CD4-positive, alpha-beta memory T cell (primary cell): Measurements from ENCODE around the gene SPHK2. TPM values are rescaled to one million over a fixed set of nuclear protein-coding genes. Genes with fewer than 3 reads are reported as not detected.

Experiments
- CTCF ChIA-PET: fragments of 350-600 bp; sonication (Branson Sonifier 250); formaldehyde crosslinking; loops from one replicate; lab custom pipeline; 2021; ENCODE audit warnings: inconsistent platforms; ENCODE audit not compliant: partially characterized antibody; lab: Charles Lee
- POLR2A ChIA-PET: fragments of 350-600 bp; sonication (Branson Sonifier 250); formaldehyde crosslinking; loops from one replicate; lab custom pipeline; 2021; ENCODE audit not compliant: partially characterized antibody; lab: Charles Lee
- DNase-seq, 5 donors: peaks; one replicate each; pipeline versions ENCODE4 v3.0.0 to v3.0.0-alpha.2; 2020 to 2022; ENCODE audit warnings: mixed read lengths in 1 of 5
- H3K27ac ChIP-seq: one replicate; pipeline ENCODE4 v1.7.0; 2013; ENCODE audit warnings: low read depth, low read length
- H3K27me3 ChIP-seq: 2 replicates; pipeline ENCODE4 v1.7.0; 2013; ENCODE audit warnings: mild to moderate bottlenecking, low read length, moderate library complexity; ENCODE audit not compliant: insufficient read depth
- H3K36me3 ChIP-seq: 2 replicates; pipeline ENCODE4 v1.7.0; 2013; ENCODE audit warnings: mild to moderate bottlenecking, low read length, moderate library complexity; ENCODE audit not compliant: insufficient read depth
- H3K4me1 ChIP-seq: 2 replicates; pipeline ENCODE4 v1.7.0; 2013; ENCODE audit warnings: mild to moderate bottlenecking, low read length, moderate library complexity; ENCODE audit not compliant: insufficient read depth
- H3K4me3 ChIP-seq, 2 donors: one replicate each; pipeline ENCODE4 v1.7.0; 2013; ENCODE audit warnings: low read length in 2 of 2, mild to moderate bottlenecking in 1 of 2
- H3K9me3 ChIP-seq, 2 donors: one replicate each; pipeline ENCODE4 v1.7.0; 2013; ENCODE audit warnings: low read length in 2 of 2, control low read depth in 1 of 2; ENCODE audit not compliant: control insufficient read depth in 1 of 2
- H3K27ac Mint-ChIP-seq, 7 donors: one replicate each; pipeline ENCODE4 v1.8.0; 2020 to 2021; ENCODE audit warnings: mixed read lengths in 7 of 7, mild to moderate bottlenecking in 6 of 7, inconsistent platforms in 3 of 7, moderate library complexity in 3 of 7
- H3K27me3 Mint-ChIP-seq, 2 donors: one replicate each; pipeline ENCODE4 v1.8.0; 2020 to 2021; ENCODE audit warnings: mixed read lengths in 2 of 2
- H3K36me3 Mint-ChIP-seq, 2 donors: one replicate each; pipeline ENCODE4 v1.8.0; 2020 to 2021; ENCODE audit warnings: mixed read lengths in 2 of 2, inconsistent platforms in 1 of 2, mild to moderate bottlenecking in 1 of 2
- H3K4me1 Mint-ChIP-seq, 4 donors: one replicate each; pipeline ENCODE4 v1.8.0; 2020 to 2021; ENCODE audit warnings: mixed read lengths in 4 of 4, mild to moderate bottlenecking in 1 of 4
- H3K4me3 Mint-ChIP-seq, 8 donors: one replicate each; pipeline ENCODE4 v1.8.0; 2020 to 2021; ENCODE audit warnings: mixed read lengths in 8 of 8, mild to moderate bottlenecking in 7 of 8, moderate library complexity in 6 of 8, inconsistent platforms in 3 of 8
- H3K9me3 Mint-ChIP-seq, 8 donors: one replicate each; pipeline ENCODE4 v1.8.0; 2020 to 2021; ENCODE audit warnings: mixed read lengths in 8 of 8, mild to moderate bottlenecking in 5 of 8, inconsistent platforms in 3 of 8, moderate library complexity in 1 of 8
- intact Hi-C: fragments of 100-400 bp; cut with micrococcal nuclease; formaldehyde crosslinking; loops from one replicate; pipeline ENCODE4 v1.15.1; 2023
- polyA plus RNA-seq, 2 donors: library from polyadenylated mRNA; unstranded; fragments of 300-500 nt; fragmentation: Illumina TruSeq; gene quantifications; one replicate each; pipeline ENCODE4 v1.2.3, GENCODE V29; 2021
- total RNA-seq, 2 experiments: library from RNA; stranded (reverse); gene quantifications; one replicate each; pipeline ENCODE4 v1.2.3, GENCODE V29; 2021

The SPHK2 gene
- total and polyA plus RNA-seq, 4 experiments from 2014 or later, result 6.0 to 29.1 (median 16.7) TPM

- Histone ChIP-seq H3K36me3 (peaks cover 35% of the 10 kb centered on the region), H3K4me3 (no peak overlapping the region), H3K27ac (peak overlapping the region; percentile 88), H3K9me3 (no peaks in the 10 kb centered on the region), H3K4me1 (peaks cover 39% of the 10 kb centered on the region), H3K27me3 (no peaks in the 10 kb centered on the region)
- peak in 1 of 5 donors; percentile 50 for DNase-seq
- intact Hi-C loops, result loop anchor here (5.0 kb wide), 1 partner anchor 96 kb away; no protein-coding TSS in a partner anchor
- H3K27ac Mint-ChIP-seq, result peak overlapping the region; percentile 84 to 99 (median 98)
- CTCF ChIA-PET, result interaction anchor here (2.0 kb wide), 1 partner anchor 27 kb away, joined by 8 read pairs; no protein-coding TSS in a partner anchor
- peaks cover 23 to 57% of the 10 kb centered on the region in 2 donors for H3K36me3 Mint-ChIP-seq
- peak overlapping the region in 7 of 8 donors; percentile 69 to 98 (median 74) for H3K4me3 Mint-ChIP-seq
- POLR2A ChIA-PET, result interaction anchor here (1.1 to 5.6 kb wide), 8 partner anchors 7 to 135 kb away, joined by 3 to 70 read pairs (median 8); partner anchors contain the start of genes CA11 and DBP
- no peaks in the 10 kb centered on the region for H3K27me3 Mint-ChIP-seq
- peaks cover 0 to 2% (median 0%) of the 10 kb centered on the region in 8 donors for H3K9me3 Mint-ChIP-seq
- peaks cover 15 to 55% (median 34%) of the 10 kb centered on the region in 4 donors for H3K4me1 Mint-ChIP-seq
These were observed 3.3 kb upstream of the SPHK2 start for GRCh38 chr19:48616041-48616436.

GRCh38 chr19:48616491-48617056, 2.7 kb upstream of the SPHK2 start:
- Mint-ChIP-seq H3K4me3 (peak overlapping the region; percentile 69 to 98 (median 75)), H3K27ac (peak overlapping the region; percentile 84 to 99 (median 98)), H3K9me3 (peaks cover 0 to 2% (median 0%) of the 10 kb centered on the region in 8 donors), H3K36me3 (peaks cover 26 to 60% of the 10 kb centered on the region in 2 donors), H3K4me1 (peaks cover 17 to 58% (median 36%) of the 10 kb centered on the region in 4 donors), H3K27me3 (no peaks in the 10 kb centered on the region)
- Histone ChIP-seq H3K9me3 (no peaks in the 10 kb centered on the region), H3K4me1 (peaks cover 39% of the 10 kb centered on the region), H3K4me3 (peak overlapping the region in 1 of 2 donors; percentile 81), H3K27ac (peak overlapping the region; percentile 88), H3K27me3 (no peaks in the 10 kb centered on the region), H3K36me3 (peaks cover 35% of the 10 kb centered on the region)
- intact Hi-C loops, result loop anchor here (5.0 kb wide), 1 partner anchor 96 kb away; no protein-coding TSS in a partner anchor
- CTCF ChIA-PET, result interaction anchor here (0.6 to 2.0 kb wide), 5 partner anchors 27 to 283 kb away, joined by 3 to 8 read pairs (median 3); partner anchors contain the start of gene CA11
- peak in 1 of 5 donors; percentile 36 for DNase-seq
- POLR2A ChIA-PET, result interaction anchor here (0.8 to 5.6 kb wide), 10 partner anchors 7 to 226 kb away, joined by 3 to 70 read pairs (median 6); partner anchors contain the start of genes CA11, DBP and SPACA4

- DNase-seq, result no peak
- no peaks in the 10 kb centered on the region for H3K9me3 ChIP-seq
- intact Hi-C loops, result loop anchor here (5.0 kb wide), 1 partner anchor 95 kb away; no protein-coding TSS in a partner anchor
- Mint-ChIP-seq H3K27ac (peak overlapping the region; percentile 90 to 99 (median 98)), H3K36me3 (peaks cover 27 to 63% of the 10 kb centered on the region in 2 donors), H3K9me3 (peaks cover 0 to 2% (median 0%) of the 10 kb centered on the region in 8 donors), H3K4me1 (peaks cover 18 to 63% (median 39%) of the 10 kb centered on the region in 4 donors), H3K4me3 (peak overlapping the region; percentile 95 to 98 (median 96)), H3K27me3 (no peaks in the 10 kb centered on the region)
- H3K4me3 ChIP-seq, result peak overlapping the region; percentile 59 to 81
- peaks cover 35% of the 10 kb centered on the region for H3K36me3 ChIP-seq
- peaks cover 39% of the 10 kb centered on the region for H3K4me1 ChIP-seq
- POLR2A ChIA-PET, result interaction anchor here (0.8 to 5.6 kb wide), 17 partner anchors 8 to 284 kb away, joined by 3 to 70 read pairs (median 5); partner anchors contain the start of genes CA11, DBP and SPACA4
- H3K27me3 ChIP-seq, result no peaks in the 10 kb centered on the region
- CTCF ChIA-PET, result interaction anchor here (0.6 to 1.3 kb wide), 5 partner anchors 9 to 284 kb away, joined by 3 to 14 read pairs (median 3); partner anchors contain the start of gene CA11
- peak overlapping the region; percentile 88 for H3K27ac ChIP-seq
These were observed 2.0 kb upstream of the SPHK2 start for GRCh38 chr19:48617146-48617937.

GRCh38 chr19:48618278-48618915, 909 bp upstream of the SPHK2 start:
- Histone ChIP-seq H3K36me3 (peaks cover 35% of the 10 kb centered on the region), H3K4me3 (peak overlapping the region; percentile 59 to 81), H3K9me3 (no peaks in the 10 kb centered on the region), H3K27ac (peak overlapping the region; percentile 88), H3K4me1 (peaks cover 45% of the 10 kb centered on the region), H3K27me3 (no peaks in the 10 kb centered on the region)
- peak overlapping the region; percentile 95 to 98 (median 96) for H3K4me3 Mint-ChIP-seq
- CTCF ChIA-PET, result interaction anchor here (1.0 to 1.5 kb wide), 6 partner anchors 9 to 129 kb away, joined by 3 to 14 read pairs (median 4); no protein-coding TSS in a partner anchor
- no peaks in the 10 kb centered on the region for H3K27me3 Mint-ChIP-seq
- DNase-seq, result no peak
- H3K36me3 Mint-ChIP-seq, result peaks cover 27 to 67% of the 10 kb centered on the region in 2 donors
- peaks cover 20 to 69% (median 42%) of the 10 kb centered on the region in 4 donors for H3K4me1 Mint-ChIP-seq
- intact Hi-C loops, result loop anchor here (5.0 kb wide), 1 partner anchor 94 kb away; no protein-coding TSS in a partner anchor
- peak overlapping the region; percentile 97 to 99 (median 98) for H3K27ac Mint-ChIP-seq
- POLR2A ChIA-PET, result interaction anchor here (0.8 to 5.6 kb wide), 33 partner anchors 9 to 508 kb away, joined by 3 to 70 read pairs (median 5); partner anchors contain the start of genes CA11, DBP, GYS1 and PLA2G4C
- H3K9me3 Mint-ChIP-seq, result peaks cover 0 to 2% (median 0%) of the 10 kb centered on the region in 8 donors

- Histone ChIP-seq H3K4me3 (peak overlapping the region; percentile 76 to 81), H3K9me3 (no peaks in the 10 kb centered on the region), H3K36me3 (peaks cover 31% of the 10 kb centered on the region), H3K27ac (peak overlapping the region; percentile 88), H3K4me1 (peaks cover 55% of the 10 kb centered on the region), H3K27me3 (no peaks in the 10 kb centered on the region)
- H3K9me3 Mint-ChIP-seq, result peaks cover 0 to 2% (median 0%) of the 10 kb centered on the region in 8 donors
- no peaks in the 10 kb centered on the region for H3K27me3 Mint-ChIP-seq
- ChIA-PET POLR2A (interaction anchor here (0.6 to 6.6 kb wide), 33 partner anchors 9 to 1346 kb away, joined by 3 to 70 read pairs (median 4); partner anchors contain the start of genes CA11, DBP, FTL and GYS1), CTCF (interaction anchor here (0.6 to 1.5 kb wide), 6 partner anchors 11 to 130 kb away, joined by 3 to 5 read pairs (median 4); no protein-coding TSS in a partner anchor)
- intact Hi-C loops, result loop anchor here (1.0 to 5.0 kb wide), 7 partner anchors 17 to 465 kb away; partner anchors contain the start of genes CA11, CYTH2, DBP and GYS1
- DNase-seq, result no peak
- H3K4me1 Mint-ChIP-seq, result peaks cover 30 to 79% (median 50%) of the 10 kb centered on the region in 4 donors
- peaks cover 27 to 64% of the 10 kb centered on the region in 2 donors for H3K36me3 Mint-ChIP-seq
- H3K4me3 Mint-ChIP-seq, result peak overlapping the region; percentile 95 to 98 (median 96)
- H3K27ac Mint-ChIP-seq, result peak overlapping the region; percentile 97 to 99 (median 98)
These were observed 633 bp downstream of the SPHK2 start for GRCh38 chr19:48619692-48620585.
